ENCODE results near the gene BAZ2B.

- no peak for TF ChIP-seq CTCF (IDR thresholded peaks at IDR 0.05; ENCODE audit: insufficient read depth, low read depth, low read length)
- TF ChIP-seq EZH2 (IDR thresholded peaks at IDR 0.05; ENCODE audit: insufficient read depth, low read length): no peak
Measured at GRCh38 chr2:159561242-159561641, 55.1 kb downstream of the BAZ2B start.

All from astrocyte (in vitro differentiated cells and primary cell).